HepG2 (cell line): ENCODE measurements around the gene SLC43A1. TPM values are rescaled to one million over a fixed set of nuclear protein-coding genes. Genes with fewer than 3 reads are reported as not detected.

ENCODE experiments used
- ATAC-seq: fragments of 200-7000 bp; cut with Tn5 transposase; 3 replicates; pipeline ENCODE4 v1.9.1; 2020; ENCODE audit warnings: mild to moderate bottlenecking, moderate library complexity
- BruUV-seq: library from RNA; stranded (reverse); fragments of 400-500 nt; replicated peaks from 2 replicates; lab custom pipeline; 2021; lab: Mats Ljungman, UMichigan
- CTCF ChIA-PET: fragments of 300-600 bp; formaldehyde crosslinking; extraction: SDS; loops from one replicate; lab custom pipeline; 2021; ENCODE audit warnings: low total read pairs, inconsistent platforms, low intra/inter-chr PET ratio; lab: Yijun Ruan, JAX
- POLR2A ChIA-PET: fragments of 350-600 bp; sonication (Branson Sonifier 250); formaldehyde crosslinking; loops from one replicate; lab custom pipeline; 2020; ENCODE audit warnings: antibody characterized with exemption, inconsistent platforms; lab: Yijun Ruan, JAX
- DNase-seq: peaks from one replicate; pipeline ENCODE4 v3.0.0-alpha.2; 2015; ENCODE audit warnings: low spot score
- FAIRE-seq: peaks from 3 replicates; lab custom pipeline; 2011; peaks lifted over from hg19 to GRCh38; lab: Jason Lieb, UNC
- H2AFZ ChIP-seq: one replicate; pipeline ENCODE4 v1.6.1; 2011; ENCODE audit warnings: low read length, inconsistent platforms
- H3K27ac ChIP-seq: fragments of 300-600 bp; 3 replicates; pipeline ENCODE4 v1.8.0; 2011; ENCODE audit warnings: mixed run types, mild to moderate bottlenecking, mixed read lengths, low read length, inconsistent platforms; ENCODE audit not compliant: insufficient read depth; ENCODE audit errors: extremely low read length
- H3K27me3 ChIP-seq, 2 experiments: fragments of 200-600 bp in 1 of 2; 2 replicates in 1 of 2; 3 replicates in 1 of 2; pipeline versions ENCODE4 v1.6.0 to v1.8.0; 2011; ENCODE audit warnings: low read length in 2 of 2, mild to moderate bottlenecking in 2 of 2, moderate library complexity in 2 of 2, inconsistent platforms in 1 of 2; ENCODE audit not compliant: insufficient read depth in 2 of 2, control insufficient read depth in 1 of 2
- H3K36me3 ChIP-seq, 2 experiments: fragments of 200-600 bp in 1 of 2; replicated peaks in 1 of 2; 2 replicates in 1 of 2; 3 replicates in 1 of 2; pipeline versions ENCODE4 v1.5.1 to v1.8.0; 2011; ENCODE audit warnings: low read length in 2 of 2, inconsistent platforms in 1 of 2; ENCODE audit not compliant: insufficient read depth in 2 of 2, control insufficient read depth in 1 of 2
- H3K4me1 ChIP-seq: 2 replicates; pipeline ENCODE4 v1.5.1; 2012; ENCODE audit warnings: low read length, inconsistent platforms; ENCODE audit not compliant: insufficient read depth
- H3K4me2 ChIP-seq: 2 replicates; pipeline ENCODE4 v1.6.0; 2011; ENCODE audit warnings: low read depth, low read length, inconsistent platforms
- H3K4me3 ChIP-seq, 3 experiments: fragments of 200-600 bp in 1 of 3; sonication (generic), shearing (Covaris generic) in 1 of 3; replicated peaks in 1 of 3; 2 replicates each; pipeline ENCODE4 v1.5.1; 2011 to 2016; ENCODE audit warnings: low read length in 3 of 3, inconsistent platforms in 2 of 3, low read depth in 2 of 3, mild to moderate bottlenecking in 2 of 3, control low read depth in 1 of 3, mixed read lengths in 1 of 3; ENCODE audit not compliant: insufficient read depth in 1 of 3
- H3K79me2 ChIP-seq: one replicate; pipeline ENCODE4 v1.6.1; 2011; ENCODE audit warnings: low read length, inconsistent platforms; ENCODE audit not compliant: insufficient read depth
- H3K9ac ChIP-seq: 2 replicates; pipeline ENCODE4 v1.6.0; 2011; ENCODE audit warnings: mild to moderate bottlenecking, low read depth, low read length, inconsistent platforms; ENCODE audit not compliant: insufficient read depth
- H3K9me3 ChIP-seq: 2 replicates; pipeline ENCODE4 v1.5.1; 2012; ENCODE audit warnings: mild to moderate bottlenecking, low read length
- H4K20me1 ChIP-seq: 2 replicates; pipeline ENCODE4 v1.6.0; 2011; ENCODE audit warnings: inconsistent platforms, mild to moderate bottlenecking, low read length, moderate library complexity; ENCODE audit not compliant: insufficient read depth
- ADNP ChIP-seq: sonication (generic); formaldehyde crosslinking; IDR thresholded peaks from 2 replicates; pipeline ENCODE4 v1.4.0; 2020; ENCODE audit warnings: missing genetic modification reagents
- EED ChIP-seq: sonication (generic); formaldehyde crosslinking; IDR thresholded peaks from 2 replicates; pipeline ENCODE4 v1.5.0; 2020; ENCODE audit warnings: mild to moderate bottlenecking, missing genetic modification reagents
- FOXJ3 ChIP-seq: sonication (generic); formaldehyde crosslinking; IDR thresholded peaks from 2 replicates; pipeline ENCODE4 v1.4.0; 2020; ENCODE audit warnings: missing genetic modification reagents, mild to moderate bottlenecking, borderline replicate concordance
- MAFF ChIP-seq: IDR thresholded peaks from 2 replicates; pipeline ENCODE4 v1.6.1; 2011; ENCODE audit warnings: low read depth, low read length, improper control_type of control experiment
- NAIF1 ChIP-seq: sonication (generic); formaldehyde crosslinking; IDR thresholded peaks from 2 replicates; pipeline ENCODE4 v1.5.0; 2020; ENCODE audit warnings: mild to moderate bottlenecking, missing genetic modification reagents, borderline replicate concordance
- PATZ1 ChIP-seq: sonication (generic); formaldehyde crosslinking; IDR thresholded peaks from 2 replicates; pipeline ENCODE4 v1.4.0; 2020; ENCODE audit warnings: missing genetic modification reagents
- PAXIP1 ChIP-seq: sonication (generic); formaldehyde crosslinking; conservative IDR thresholded peaks from 2 replicates; pipeline ENCODE4 v1.4.0; 2020; ENCODE audit warnings: mild to moderate bottlenecking, missing genetic modification reagents, moderate library complexity
- PITX1 ChIP-seq: sonication (generic); formaldehyde crosslinking; IDR thresholded peaks from 2 replicates; pipeline ENCODE4 v1.5.1; 2020; ENCODE audit warnings: mild to moderate bottlenecking, missing genetic modification reagents
- RXRA ChIP-seq: sonication (generic); formaldehyde crosslinking; IDR thresholded peaks from 2 replicates; pipeline ENCODE4 v1.5.1; 2020; ENCODE audit warnings: missing genetic modification reagents
- ZFP82 ChIP-seq: sonication (generic); formaldehyde crosslinking; IDR thresholded peaks from 2 replicates; pipeline ENCODE4 v1.5.1; 2020; ENCODE audit warnings: mild to moderate bottlenecking, missing genetic modification reagents, borderline replicate concordance
- ZFP90 ChIP-seq: sonication (generic); formaldehyde crosslinking; IDR thresholded peaks from 2 replicates; pipeline ENCODE4 v1.8.0; 2022; ENCODE audit warnings: missing genetic modification reagents, mild to moderate bottlenecking, inconsistent platforms, borderline replicate concordance
- ZNF143 ChIP-seq: sonication (generic); formaldehyde crosslinking; IDR thresholded peaks from 2 replicates; pipeline ENCODE4 v1.4.0; 2020; ENCODE audit warnings: missing genetic modification reagents
- ZNF607 ChIP-seq: sonication (generic); formaldehyde crosslinking; IDR thresholded peaks from 2 replicates; pipeline ENCODE4 v1.5.1; 2020; ENCODE audit warnings: missing genetic modification reagents, mild to moderate bottlenecking, borderline replicate concordance
- ZNF629 ChIP-seq: sonication (generic); formaldehyde crosslinking; conservative IDR thresholded peaks from 2 replicates; pipeline ENCODE4 v1.5.0; 2020; ENCODE audit warnings: missing genetic modification reagents
- WGBS: methylation state at CpG from one replicate; pipeline ENCODE4 v1.1.6; 2017; ENCODE audit warnings: low lambda C conversion rate; 5-methylcytosine and 5-hydroxymethylcytosine counted together
- in situ Hi-C: cut with HindIII; loops from 2 replicates; pipeline ENCODE4 v1.10.0; 2017; ENCODE audit warnings: low pct_unique_long_range_greater_than_20kb; ENCODE audit not compliant: extremely low pct_ligation_motif_present
- intact Hi-C: fragments of 100-400 bp; cut with micrococcal nuclease; formaldehyde crosslinking; loops from one replicate; pipeline ENCODE4 v1.10.0; 2022; ENCODE audit not compliant: unreplicated experiment
- polyA plus RNA-seq, 8 experiments: library from polyadenylated mRNA; depleted of rRNA in 3 of 8; stranded (reverse) in 7 of 8; unstranded in 1 of 8; fragments of >200 nt; fragmentation: Illumina TruSeq in 4 of 8; extraction: Trizol in 4 of 8; gene quantifications; 2 replicates each; pipeline versions ENCODE4 v1.2.1 to v1.2.3, GENCODE V29; 2011 to 2016; ENCODE audit warnings: low read depth in 4 of 8, missing spikeins in 1 of 8, mixed read lengths in 1 of 8; ENCODE audit not compliant: insufficient read depth in 1 of 8
- total RNA-seq, 5 experiments: library from RNA; depleted of rRNA; stranded (reverse); fragments of >200 nt; fragmentation: Illumina TruSeq; extraction: Trizol; gene quantifications; 2 replicates each; pipeline ENCODE4 v1.2.3, GENCODE V29; 2016; ENCODE audit warnings: low read depth in 1 of 5

The SLC43A1 gene
- total and polyA plus RNA-seq, 2 of the 13 experiments (the other 11 are each of a cell fraction or from before 2014, with no cell fraction given), result 72.3 to 87.6 TPM

- BruUV-seq, result no TSS peak
- FAIRE-seq (no peak), DNase-seq (no peak), ATAC-seq (no peak)
- H4K20me1 ChIP-seq, result no peaks in the 10 kb centered on the region
- ChIA-PET CTCF (no interaction called here), POLR2A (interaction anchor here (0.7 to 1.3 kb wide), 2 partner anchors 10 to 28 kb away, joined by 3 read pairs; no protein-coding TSS in a partner anchor)
- in situ Hi-C loops, result no loop called here
- H3K27ac ChIP-seq, result no peak overlapping the region
- no peak overlapping the region for H2AFZ ChIP-seq
- no peaks in the 10 kb centered on the region for H3K36me3 ChIP-seq
- no peak overlapping the region for H3K4me2 ChIP-seq
- H3K4me3 ChIP-seq, result no peak overlapping the region
- no peaks in the 10 kb centered on the region for H3K9me3 ChIP-seq
- TF ChIP-seq PITX1, result no peak
- no peak for TF ChIP-seq NAIF1 (CRISPR knock-in tag)
- H3K27me3 ChIP-seq, result no peaks in the 10 kb centered on the region
- no peak overlapping the region for H3K9ac ChIP-seq
- peaks cover 29% of the 10 kb centered on the region for H3K4me1 ChIP-seq
- WGBS, result 94% methylated on average over 2 of the region's 2 CpGs
- intact Hi-C loops, result no loop called here
- H3K79me2 ChIP-seq, result no peaks in the 10 kb centered on the region
Measured at GRCh38 chr11:57521116-57521515, 5.6 kb upstream of the SLC43A1 start.

- Histone ChIP-seq H3K4me2 (peak overlapping the region; percentile 96), H4K20me1 (no peaks in the 10 kb centered on the region), H3K27me3 (no peaks in the 10 kb centered on the region), H3K36me3 (peaks cover 0 to 13% of the 10 kb centered on the region in 2 experiments; a peak in 1 of 5 replicates), H3K4me3 (peak overlapping the region; percentile 76 to 95 (median 86)), H3K4me1 (peaks cover 60% of the 10 kb centered on the region), H2AFZ (no peak overlapping the region), H3K9ac (peak overlapping the region; percentile 85), H3K79me2 (peaks cover 42% of the 10 kb centered on the region), H3K9me3 (no peaks in the 10 kb centered on the region), H3K27ac (peak overlapping the region; percentile 82)
- BruUV-seq, result TSS peak; percentile 94
- 5% methylated on average over 5 of the region's 5 CpGs for WGBS
- no peak for FAIRE-seq
- ChIA-PET POLR2A (interaction anchor here (0.7 to 6.9 kb wide), 15 partner anchors 8 to 124 kb away, joined by 3 to 111 read pairs (median 4); partner anchors contain the start of genes RTN4RL2 and TIMM10), CTCF (no interaction called here)
- no peak for ATAC-seq
- no peak for DNase-seq
- intact Hi-C loops, result no loop called here
- in situ Hi-C loops, result no loop called here
- no peak for TF ChIP-seq ADNP (CRISPR knock-in tag)
- TF ChIP-seq PAXIP1 (CRISPR knock-in tag), result peak; percentile 1; the same call in 1 of the 2 replicates
- TF ChIP-seq ZNF143 (CRISPR knock-in tag), result 0 out of 2 replicates have a peak, but pooled peaks have one; percentile 6
- no peak for TF ChIP-seq RXRA (CRISPR knock-in tag)
- no peak for TF ChIP-seq PATZ1
- 0 out of 2 replicates have a peak, but pooled peaks have one; percentile 7 for TF ChIP-seq ZFP90 (CRISPR knock-in tag)
- no peak for TF ChIP-seq EED (CRISPR knock-in tag)
- 0 out of 2 replicates have a peak, but pooled peaks have one; percentile 44 for TF ChIP-seq FOXJ3
- TF ChIP-seq ZFP82, result no peak
- peak; percentile 64 for TF ChIP-seq MAFF
- TF ChIP-seq ZNF607 (CRISPR knock-in tag), result no peak
- peak; percentile 74 for TF ChIP-seq ZNF629 (CRISPR knock-in tag)
Measured at GRCh38 chr11:57516061-57516443, 550 bp upstream of the SLC43A1 start.
